Liver (tissue), 9 donors: ENCODE measurements around the gene DTYMK. TPM values are rescaled to one million over a fixed set of nuclear protein-coding genes. Genes with fewer than 3 reads are reported as not detected.

ENCODE experiments used
- DNase-seq: peaks from one replicate; pipeline ENCODE4 v3.0.0-alpha.2; 2017; ENCODE audit warnings: low spot score
- H3K27ac ChIP-seq, 2 donors: one replicate each; pipeline ENCODE4 v1.7.0; 2013; ENCODE audit warnings: inconsistent platforms in 2 of 2, low read length in 2 of 2, control low read depth in 1 of 2, low read depth in 1 of 2, mild to moderate bottlenecking in 1 of 2
- H3K27me3 ChIP-seq, 4 donors: one replicate each; pipeline versions ENCODE4 v1.6.1 to v1.7.0; 2013; ENCODE audit warnings: low read length in 3 of 4, inconsistent platforms in 1 of 4, mild to moderate bottlenecking in 1 of 4, moderate library complexity in 1 of 4; ENCODE audit not compliant: control insufficient read depth in 4 of 4, insufficient read depth in 4 of 4
- H3K36me3 ChIP-seq, 4 donors: one replicate each; pipeline versions ENCODE4 v1.6.1 to v1.7.0; 2013; ENCODE audit warnings: low read length in 3 of 4, mild to moderate bottlenecking in 3 of 4, low read depth in 1 of 4, moderate library complexity in 1 of 4; ENCODE audit not compliant: control insufficient read depth in 4 of 4, insufficient read depth in 3 of 4
- H3K4me1 ChIP-seq, 4 donors: one replicate each; pipeline versions ENCODE4 v1.6.1 to v1.7.0; 2013; ENCODE audit warnings: low read length in 3 of 4, mild to moderate bottlenecking in 3 of 4, moderate library complexity in 1 of 4; ENCODE audit not compliant: control insufficient read depth in 4 of 4, insufficient read depth in 4 of 4
- H3K4me3 ChIP-seq, 3 donors: one replicate each; pipeline versions ENCODE4 v1.6.1 to v1.7.0; 2013; ENCODE audit warnings: low read length in 3 of 3, control low read depth in 1 of 3, low read depth in 1 of 3, mild to moderate bottlenecking in 1 of 3
- H3K9ac ChIP-seq, 2 donors: one replicate each; pipeline ENCODE4 v1.7.0; 2013; ENCODE audit warnings: low read length in 2 of 2, mild to moderate bottlenecking in 2 of 2, moderate library complexity in 2 of 2, control low read depth in 1 of 2, low read depth in 1 of 2
- H3K9me3 ChIP-seq, 4 donors: one replicate each; pipeline versions ENCODE4 v1.6.1 to v1.7.0; 2013; ENCODE audit warnings: low read length in 3 of 4; ENCODE audit not compliant: control insufficient read depth in 4 of 4
- ATF3 ChIP-seq: IDR thresholded peaks from 2 replicates; pipeline ENCODE4 v1.6.1; 2016; ENCODE audit warnings: antibody characterized with exemption
- CTCF ChIP-seq: fragments of 150-350 bp; IDR thresholded peaks from 2 replicates; pipeline ENCODE4 v1.5.1; 2017; ENCODE audit warnings: improper control_type of control experiment, low read depth, low read length; ENCODE audit not compliant: missing input control
- EGR1 ChIP-seq, 2 donors: IDR thresholded peaks; 2 replicates each; pipeline ENCODE4 v1.6.1; 2016 to 2018; ENCODE audit warnings: antibody characterized with exemption in 2 of 2, low read depth in 2 of 2
- FOXA1 ChIP-seq: IDR thresholded peaks from 2 replicates; pipeline ENCODE4 v1.6.1; 2016; ENCODE audit warnings: antibody characterized with exemption
- FOXA2 ChIP-seq: IDR thresholded peaks from 2 replicates; pipeline ENCODE4 v1.6.1; 2016; ENCODE audit warnings: antibody characterized with exemption
- GABPA ChIP-seq, 2 donors: IDR thresholded peaks in 1 of 2; conservative IDR thresholded peaks in 1 of 2; 2 replicates each; pipeline ENCODE4 v1.6.1; 2016; ENCODE audit warnings: antibody characterized with exemption in 2 of 2, mild to moderate bottlenecking in 1 of 2, moderate library complexity in 1 of 2
- HNF4A ChIP-seq, 2 donors: conservative IDR thresholded peaks; 2 replicates each; pipeline ENCODE4 v1.6.1; 2016; ENCODE audit warnings: antibody characterized with exemption in 2 of 2, mild to moderate bottlenecking in 2 of 2
- HNF4G ChIP-seq: IDR thresholded peaks from 2 replicates; pipeline ENCODE4 v1.6.1; 2016; ENCODE audit warnings: antibody characterized with exemption
- JUND ChIP-seq, 2 donors: IDR thresholded peaks; 2 replicates each; pipeline ENCODE4 v1.6.1; 2016; ENCODE audit warnings: antibody characterized with exemption in 2 of 2
- MAX ChIP-seq: IDR thresholded peaks from 2 replicates; pipeline ENCODE4 v1.6.1; 2016; ENCODE audit warnings: antibody characterized with exemption
- NR2F2 ChIP-seq: IDR thresholded peaks from 2 replicates; pipeline ENCODE4 v1.6.1; 2016; ENCODE audit warnings: antibody characterized with exemption
- RAD21 ChIP-seq, 2 donors: IDR thresholded peaks; 2 replicates each; pipeline ENCODE4 v1.6.1; 2016; ENCODE audit warnings: antibody characterized with exemption in 2 of 2, mild to moderate bottlenecking in 2 of 2
- REST ChIP-seq: IDR thresholded peaks from 2 replicates; pipeline ENCODE4 v1.6.1; 2016; ENCODE audit warnings: antibody characterized with exemption, mild to moderate bottlenecking
- RXRA ChIP-seq, 2 donors: IDR thresholded peaks; 2 replicates each; pipeline ENCODE4 v1.6.1; 2017 to 2018; ENCODE audit warnings: antibody characterized with exemption in 2 of 2, mild to moderate bottlenecking in 1 of 2
- SP1 ChIP-seq: IDR thresholded peaks from 2 replicates; pipeline ENCODE4 v1.6.1; 2018; ENCODE audit warnings: antibody characterized with exemption, mild to moderate bottlenecking
- TAF1 ChIP-seq: conservative IDR thresholded peaks from 2 replicates; pipeline ENCODE4 v1.6.1; 2016; ENCODE audit warnings: antibody characterized with exemption, mild to moderate bottlenecking
- YY1 ChIP-seq: IDR thresholded peaks from 2 replicates; pipeline ENCODE4 v1.6.1; 2016; ENCODE audit warnings: antibody characterized with exemption, mild to moderate bottlenecking
- ZBTB33 ChIP-seq: IDR thresholded peaks from 2 replicates; pipeline ENCODE4 v1.6.1; 2016; ENCODE audit warnings: antibody characterized with exemption
- WGBS: extraction: QIAGEN DNeasy Blood & Tissue Kit; methylation state at CpG from one replicate; pipeline ENCODE4 v1.1.7; 2013; 5-methylcytosine and 5-hydroxymethylcytosine counted together
- polyA plus RNA-seq, 2 donors: library from polyadenylated mRNA; stranded (reverse) in 1 of 2; unstranded in 1 of 2; fragments of 200-250 nt in 1 of 2; fragments of >200 nt in 1 of 2; fragmentation: Nextera tagmentation in 1 of 2; extraction: Ambion mirVana in 1 of 2; gene quantifications; one replicate each; pipeline versions ENCODE4 v1.2.1 to v1.2.3, GENCODE V29; 2013 to 2015
- total RNA-seq, 2 donors: library from RNA; depleted of rRNA; stranded (reverse); fragments of >200 nt; gene quantifications; one replicate each; pipeline ENCODE4 v1.2.3, GENCODE V29; 2014
- donor health status: healthy.
- donor health status: healthy.
- donor health status: healthy.
- donor health status: healthy.
- donor health status: healthy.

DTYMK gene
- total and polyA plus RNA-seq, 4 donors, result 5.5 to 17.7 (median 14.5) TPM

- TF ChIP-seq YY1 (no peak), RAD21 (IDR thresholded peaks at IDR 0.05) (no peak), ZBTB33 (no peak), ATF3 (no peak), FOXA2 (no peak), NR2F2 (no peak), MAX (no peak), JUND (IDR thresholded peaks at IDR 0.05) (no peak), RXRA (IDR thresholded peaks at IDR 0.05) (no peak), FOXA1 (no peak), TAF1 (no peak), GABPA (IDR thresholded peaks at IDR 0.05 in 1 of 2, conservative IDR thresholded peaks at IDR 0.05 in 1 of 2) (no peak), HNF4G (no peak), SP1 (no peak), CTCF (no peak), EGR1 (IDR thresholded peaks at IDR 0.05; ENCODE audit: low read depth in 2 of 2) (no peak)
Measured at GRCh38 chr2:241729868-241730267, 43.3 kb upstream of the DTYMK start.

GRCh38 chr2:241728627-241729026 is 42.0 kb upstream of the DTYMK start:
- 81% methylated on average over 19 of the region's 19 CpGs for WGBS
- Histone ChIP-seq H3K9me3 (no peaks in the 10 kb centered on the region), H3K36me3 (peaks cover 0 to 8% (median under 1%) of the 10 kb centered on the region in 4 donors), H3K27me3 (no peaks in the 10 kb centered on the region), H3K27ac (no peak overlapping the region), H3K4me3 (no peak overlapping the region), H3K9ac (no peak overlapping the region), H3K4me1 (peaks cover 0 to 2% (median 0%) of the 10 kb centered on the region in 4 donors)
- TF ChIP-seq HNF4A (conservative IDR thresholded peaks at IDR 0.05) (no peak), JUND (IDR thresholded peaks at IDR 0.05) (no peak), REST (no peak), SP1 (no peak), ZBTB33 (no peak), TAF1 (no peak), FOXA2 (no peak)
- DNase-seq, result no peak

More at GRCh38 chr2:241729868-241730267, 43.3 kb upstream of the DTYMK start:
- H3K9me3 ChIP-seq, result no peaks in the 10 kb centered on the region
- no peak overlapping the region for H3K9ac ChIP-seq
- WGBS, result 93% methylated on average over 6 of the region's 6 CpGs
- no peak overlapping the region for H3K4me3 ChIP-seq
- peaks cover 0 to 6% (median 1%) of the 10 kb centered on the region in 4 donors for H3K4me1 ChIP-seq
- H3K27me3 ChIP-seq, result no peaks in the 10 kb centered on the region
- H3K27ac ChIP-seq, result no peak overlapping the region
- H3K36me3 ChIP-seq, result peaks cover 0 to 5% (median 0%) of the 10 kb centered on the region in 4 donors
- no peak for DNase-seq
